CD8-positive, alpha-beta memory T cell (primary cell): ENCODE measurements around the gene ECT2. TPM values are rescaled to one million over a fixed set of nuclear protein-coding genes. Genes with fewer than 3 reads are reported as not detected.

ENCODE experiments used
- CTCF ChIA-PET: fragments of 350-600 bp; sonication (Branson Sonifier 250); formaldehyde crosslinking; loops from one replicate; lab custom pipeline; 2021; ENCODE audit warnings: antibody characterized with exemption; lab: Charles Lee
- POLR2A ChIA-PET: fragments of 350-600 bp; sonication (Branson Sonifier 250); formaldehyde crosslinking; loops from one replicate; lab custom pipeline; 2021; ENCODE audit warnings: antibody characterized with exemption; lab: Charles Lee
- DNase-seq, 5 donors: peaks; one replicate each; pipeline versions ENCODE4 v3.0.0 to v3.0.0-alpha.2; 2020 to 2022; ENCODE audit warnings: mixed read lengths in 1 of 5
- H3K27ac ChIP-seq: one replicate; pipeline ENCODE4 v1.7.0; 2013; ENCODE audit warnings: low read depth, mild to moderate bottlenecking, low read length, moderate library complexity
- H3K27me3 ChIP-seq: 2 replicates; pipeline ENCODE4 v1.7.0; 2013; ENCODE audit warnings: low read length, mild to moderate bottlenecking; ENCODE audit not compliant: insufficient read depth, poor library complexity, severe bottlenecking
- H3K36me3 ChIP-seq: 2 replicates; pipeline ENCODE4 v1.7.0; 2013; ENCODE audit warnings: mild to moderate bottlenecking, low read length, moderate library complexity; ENCODE audit not compliant: insufficient read depth
- H3K4me1 ChIP-seq: 2 replicates; pipeline ENCODE4 v1.7.0; 2013; ENCODE audit warnings: mild to moderate bottlenecking, low read length, moderate library complexity; ENCODE audit not compliant: insufficient read depth
- H3K4me3 ChIP-seq: 2 replicates; pipeline ENCODE4 v1.7.0; 2013; ENCODE audit warnings: mild to moderate bottlenecking, low read length
- H3K9me3 ChIP-seq: 2 replicates; pipeline ENCODE4 v1.7.0; 2013; ENCODE audit warnings: mild to moderate bottlenecking, low read length
- H3K27ac Mint-ChIP-seq, 8 donors: one replicate each; pipeline ENCODE4 v1.8.0; 2020 to 2021; ENCODE audit warnings: mixed read lengths in 8 of 8, mild to moderate bottlenecking in 6 of 8, inconsistent platforms in 3 of 8, moderate library complexity in 3 of 8
- H3K27me3 Mint-ChIP-seq, 2 donors: one replicate each; pipeline ENCODE4 v1.8.0; 2020 to 2021; ENCODE audit warnings: mixed read lengths in 2 of 2, mild to moderate bottlenecking in 1 of 2, moderate library complexity in 1 of 2
- H3K36me3 Mint-ChIP-seq, 3 donors: one replicate each; pipeline ENCODE4 v1.8.0; 2020 to 2021; ENCODE audit warnings: mixed read lengths in 3 of 3, inconsistent platforms in 1 of 3, mild to moderate bottlenecking in 1 of 3
- H3K4me1 Mint-ChIP-seq, 3 donors: one replicate each; pipeline ENCODE4 v1.8.0; 2020 to 2021; ENCODE audit warnings: mixed read lengths in 3 of 3, inconsistent platforms in 1 of 3, mild to moderate bottlenecking in 1 of 3
- H3K4me3 Mint-ChIP-seq, 7 donors: one replicate each; pipeline ENCODE4 v1.8.0; 2020 to 2021; ENCODE audit warnings: mixed read lengths in 7 of 7, mild to moderate bottlenecking in 6 of 7, moderate library complexity in 4 of 7, inconsistent platforms in 2 of 7
- H3K9me3 Mint-ChIP-seq, 5 donors: one replicate each; pipeline ENCODE4 v1.8.0; 2020 to 2022; ENCODE audit warnings: mixed read lengths in 5 of 5, mild to moderate bottlenecking in 3 of 5, moderate library complexity in 2 of 5, inconsistent platforms in 1 of 5
- polyA plus RNA-seq: library from polyadenylated mRNA; unstranded; fragments of 300-500 nt; fragmentation: Illumina TruSeq; gene quantifications from one replicate; pipeline ENCODE4 v1.2.3, GENCODE V29; 2021
- total RNA-seq, 2 experiments: library from RNA; stranded (reverse); gene quantifications; one replicate each; pipeline ENCODE4 v1.2.3, GENCODE V29; 2021

The ECT2 gene
- total and polyA plus RNA-seq, 3 experiments from 2014 or later, result 2.4 to 32.9 (median 31.9) TPM

- Mint-ChIP-seq H3K27ac (no peak overlapping the region), H3K27me3 (no peaks in the 10 kb centered on the region), H3K4me1 (no peaks in the 10 kb centered on the region), H3K4me3 (no peak overlapping the region), H3K36me3 (no peaks in the 10 kb centered on the region), H3K9me3 (peaks cover 0 to 2% (median 0%) of the 10 kb centered on the region in 5 donors)
- no peak for DNase-seq
- H3K27me3 ChIP-seq, result no peaks in the 10 kb centered on the region
- no peaks in the 10 kb centered on the region for H3K9me3 ChIP-seq
- CTCF ChIA-PET, result no interaction called here
- POLR2A ChIA-PET, result no interaction called here
- no peak overlapping the region for H3K27ac ChIP-seq
- no peaks in the 10 kb centered on the region for H3K36me3 ChIP-seq
- no peak overlapping the region for H3K4me3 ChIP-seq
- H3K4me1 ChIP-seq, result no peaks in the 10 kb centered on the region
Measured at GRCh38 chr3:172836390-172836997, 86.0 kb downstream of the ECT2 start.

GRCh38 chr3:172839679-172840078, 89.2 kb downstream of the ECT2 start:
- no peak for DNase-seq
- Mint-ChIP-seq H3K36me3 (no peaks in the 10 kb centered on the region), H3K4me3 (no peak overlapping the region), H3K9me3 (peaks cover 0 to 2% (median 0%) of the 10 kb centered on the region in 5 donors), H3K27me3 (peaks cover 6 to 9% of the 10 kb centered on the region in 2 donors), H3K4me1 (no peaks in the 10 kb centered on the region), H3K27ac (peak overlapping the region in 1 of 8 donors; percentile 17)
- H3K4me1 ChIP-seq, result no peaks in the 10 kb centered on the region
- POLR2A ChIA-PET, result no interaction called here
- no peaks in the 10 kb centered on the region for H3K27me3 ChIP-seq
- H3K27ac ChIP-seq, result no peak overlapping the region
- no peaks in the 10 kb centered on the region for H3K9me3 ChIP-seq
- no peaks in the 10 kb centered on the region for H3K36me3 ChIP-seq
- H3K4me3 ChIP-seq, result no peak overlapping the region
- CTCF ChIA-PET, result interaction anchor here (1.4 kb wide), 1 partner anchor 9 kb away, joined by 3 read pairs; no protein-coding TSS in a partner anchor

- ChIA-PET POLR2A (no interaction called here), CTCF (interaction anchor here (1.4 kb wide), 1 partner anchor 8 kb away, joined by 3 read pairs; no protein-coding TSS in a partner anchor)
- DNase-seq, result no peak
- peaks cover 0 to 2% (median 0%) of the 10 kb centered on the region in 5 donors for H3K9me3 Mint-ChIP-seq
- no peak overlapping the region for H3K27ac Mint-ChIP-seq
- Histone ChIP-seq H3K27ac (no peak overlapping the region), H3K9me3 (no peaks in the 10 kb centered on the region), H3K27me3 (no peaks in the 10 kb centered on the region), H3K4me1 (no peaks in the 10 kb centered on the region), H3K36me3 (no peaks in the 10 kb centered on the region), H3K4me3 (no peak overlapping the region)
- H3K36me3 Mint-ChIP-seq, result no peaks in the 10 kb centered on the region
- peaks cover 6 to 9% of the 10 kb centered on the region in 2 donors for H3K27me3 Mint-ChIP-seq
- no peak overlapping the region for H3K4me3 Mint-ChIP-seq
- H3K4me1 Mint-ChIP-seq, result no peaks in the 10 kb centered on the region
Measured at GRCh38 chr3:172840463-172840862, 89.9 kb downstream of the ECT2 start.

- POLR2A ChIA-PET, result no interaction called here
Measured at GRCh38 chr3:172840913-172841312, 90.4 kb downstream of the ECT2 start.

GRCh38 chr3:172844428-172844827, 93.9 kb downstream of the ECT2 start:
- Histone ChIP-seq H3K4me1 (no peaks in the 10 kb centered on the region), H3K36me3 (no peaks in the 10 kb centered on the region), H3K4me3 (no peak overlapping the region), H3K9me3 (no peaks in the 10 kb centered on the region), H3K27ac (no peak overlapping the region), H3K27me3 (no peaks in the 10 kb centered on the region)
- CTCF ChIA-PET, result no interaction called here
- Mint-ChIP-seq H3K27ac (no peak overlapping the region), H3K27me3 (peaks cover 6 to 16% of the 10 kb centered on the region in 2 donors), H3K36me3 (no peaks in the 10 kb centered on the region), H3K9me3 (peaks cover 0 to 2% (median 0%) of the 10 kb centered on the region in 5 donors), H3K4me1 (no peaks in the 10 kb centered on the region), H3K4me3 (no peak overlapping the region)
- DNase-seq, result no peak
- POLR2A ChIA-PET, result no interaction called here

More at GRCh38 chr3:172840913-172841312, 90.4 kb downstream of the ECT2 start:
- Mint-ChIP-seq H3K27ac (no peak overlapping the region), H3K27me3 (peaks cover 6 to 9% of the 10 kb centered on the region in 2 donors), H3K4me1 (no peaks in the 10 kb centered on the region), H3K9me3 (peaks cover 0 to 2% (median 0%) of the 10 kb centered on the region in 5 donors), H3K36me3 (no peaks in the 10 kb centered on the region), H3K4me3 (no peak overlapping the region)
- Histone ChIP-seq H3K27ac (no peak overlapping the region), H3K4me1 (no peaks in the 10 kb centered on the region), H3K27me3 (no peaks in the 10 kb centered on the region), H3K36me3 (no peaks in the 10 kb centered on the region), H3K4me3 (no peak overlapping the region), H3K9me3 (no peaks in the 10 kb centered on the region)
- DNase-seq, result no peak
- CTCF ChIA-PET, result no interaction called here

GRCh38 chr3:172846103-172846561, 95.6 kb downstream of the ECT2 start:
- no peak for DNase-seq
- no peak overlapping the region for H3K27ac ChIP-seq
- ChIA-PET CTCF (no interaction called here), POLR2A (no interaction called here)
- Mint-ChIP-seq H3K4me1 (no peaks in the 10 kb centered on the region), H3K4me3 (no peak overlapping the region), H3K27ac (no peak overlapping the region), H3K27me3 (peaks cover 7 to 26% of the 10 kb centered on the region in 2 donors), H3K36me3 (no peaks in the 10 kb centered on the region), H3K9me3 (peaks cover 0 to 2% (median 0%) of the 10 kb centered on the region in 5 donors)
- no peaks in the 10 kb centered on the region for H3K9me3 ChIP-seq
- H3K27me3 ChIP-seq, result no peaks in the 10 kb centered on the region
- no peaks in the 10 kb centered on the region for H3K4me1 ChIP-seq
- no peaks in the 10 kb centered on the region for H3K36me3 ChIP-seq
- H3K4me3 ChIP-seq, result no peak overlapping the region

- Mint-ChIP-seq H3K4me3 (no peak overlapping the region), H3K36me3 (no peaks in the 10 kb centered on the region), H3K27me3 (peaks cover 7 to 26% of the 10 kb centered on the region in 2 donors), H3K27ac (peak overlapping the region in 1 of 8 donors; percentile 46), H3K9me3 (no peaks in the 10 kb centered on the region), H3K4me1 (no peaks in the 10 kb centered on the region)
- no peak overlapping the region for H3K27ac ChIP-seq
- no peaks in the 10 kb centered on the region for H3K27me3 ChIP-seq
- no peaks in the 10 kb centered on the region for H3K36me3 ChIP-seq
- H3K9me3 ChIP-seq, result no peaks in the 10 kb centered on the region
- DNase-seq, result no peak
- ChIA-PET POLR2A (no interaction called here), CTCF (no interaction called here)
- H3K4me1 ChIP-seq, result no peaks in the 10 kb centered on the region
- no peak overlapping the region for H3K4me3 ChIP-seq
Measured at GRCh38 chr3:172846706-172847105, 96.2 kb downstream of the ECT2 start.

GRCh38 chr3:172847292-172847691, 96.8 kb downstream of the ECT2 start:
- Histone ChIP-seq H3K4me3 (no peak overlapping the region), H3K36me3 (no peaks in the 10 kb centered on the region), H3K4me1 (no peaks in the 10 kb centered on the region), H3K27me3 (no peaks in the 10 kb centered on the region), H3K9me3 (no peaks in the 10 kb centered on the region), H3K27ac (no peak overlapping the region)
- CTCF ChIA-PET, result no interaction called here
- POLR2A ChIA-PET, result no interaction called here
- no peaks in the 10 kb centered on the region for H3K36me3 Mint-ChIP-seq
- H3K27ac Mint-ChIP-seq, result no peak overlapping the region
- peaks cover 6 to 26% of the 10 kb centered on the region in 2 donors for H3K27me3 Mint-ChIP-seq
- no peak for DNase-seq
- H3K4me1 Mint-ChIP-seq, result no peaks in the 10 kb centered on the region
- H3K9me3 Mint-ChIP-seq, result no peaks in the 10 kb centered on the region
- H3K4me3 Mint-ChIP-seq, result no peak overlapping the region
